ENCODE data around the gene RNF150. TPM values are rescaled to one million over a fixed set of nuclear protein-coding genes. Genes with fewer than 3 reads are reported as not detected.

The RNF150 gene
- total RNA-seq, 3 donors from 2014 or later: 0.03 TPM; not detected in 2

Other genes starting within 250 kb of the RNF150 start
- gene ZNF330, start 87.4 kb upstream of the RNF150 start, total RNA-seq: 10 to 100 TPM; 58.8 to 63.5 (median 62.4) TPM